ENCODE results near the gene DNAAF5. TPM values are rescaled to one million over a fixed set of nuclear protein-coding genes. Genes with fewer than 3 reads are reported as not detected.

DNAAF5 gene
- total and polyA plus RNA-seq, 2 experiments from 2014 or later: 19.0 to 23.5 TPM

GRCh38 chr7:767941-768731 is 41.6 kb downstream of the DNAAF5 start:
- Histone ChIP-seq H3K4me2 (no peak overlapping the region), H3K4me3 (no peak overlapping the region), H3K36me3 (replicated peaks; ENCODE audit: insufficient read depth, low read depth) (no peaks in the 10 kb centered on the region), H3K27ac (no peak overlapping the region), H3K79me2 (no peaks in the 10 kb centered on the region), H3K9me3 (ENCODE audit: low read depth) (no peaks in the 10 kb centered on the region), H4K20me1 (ENCODE audit: insufficient read depth, poor library complexity, severe bottlenecking) (no peaks in the 10 kb centered on the region), H2AFZ (no peak overlapping the region), H3K9me2 (replicated peaks; ENCODE audit: insufficient read depth) (no peaks in the 10 kb centered on the region), H3K4me1 (ENCODE audit: insufficient read depth) (peaks cover 21% of the 10 kb centered on the region), H3K27me3 (no peaks in the 10 kb centered on the region)
- WGBS (ENCODE audit: low lambda C conversion rate, missing lambda C conversion rate): 96% methylated on average over 57 of the region's 65 CpGs
- no peak for DNase-seq (ENCODE audit: low spot score)
- TF ChIP-seq CTCF (IDR thresholded peaks at IDR 0.05; ENCODE audit: poor library complexity) (no peak), EZH2 (IDR thresholded peaks at IDR 0.05; ENCODE audit: borderline replicate concordance) (no peak), EZH2phosphoT487 (IDR thresholded peaks at IDR 0.05; ENCODE audit: low read depth, severe bottlenecking, unreplicated experiment) (no peak)

- TF ChIP-seq EZH2phosphoT487 (IDR thresholded peaks at IDR 0.05; ENCODE audit: low read depth, severe bottlenecking, unreplicated experiment) (no peak), EZH2 (IDR thresholded peaks at IDR 0.05; ENCODE audit: borderline replicate concordance) (no peak), CTCF (IDR thresholded peaks at IDR 0.05; ENCODE audit: poor library complexity) (no peak)
Observed at GRCh38 chr7:768881-769504, 42.5 kb downstream of the DNAAF5 start.

DNA sequence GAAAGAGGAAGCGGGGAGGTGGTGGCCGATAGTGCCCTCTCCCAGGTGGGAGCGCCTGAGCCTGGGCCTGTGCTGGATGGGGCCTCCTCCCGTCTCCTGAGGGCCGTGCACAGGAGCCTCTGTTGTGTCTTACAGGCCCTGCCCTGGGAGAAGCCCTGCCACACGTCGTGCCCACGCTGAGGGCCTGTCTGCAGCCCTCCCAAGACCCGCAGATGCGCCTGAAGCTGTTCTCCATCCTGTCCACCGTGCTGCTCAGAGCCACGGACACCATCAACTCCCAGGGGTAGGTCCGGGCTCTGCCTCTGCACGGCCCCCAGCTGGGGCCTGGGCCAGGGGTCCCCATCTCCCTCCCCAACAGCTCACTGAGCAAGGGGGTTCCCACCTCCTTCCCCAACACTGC is 43.8 kb downstream of the DNAAF5 start:
- Histone ChIP-seq H3K9me2 (replicated peaks; ENCODE audit: insufficient read depth) (no peaks in the 10 kb centered on the region), H3K27me3 (no peaks in the 10 kb centered on the region), H3K4me2 (no peak overlapping the region), H3K27ac (peak overlapping the region; percentile 90), H2AFZ (no peak overlapping the region), H3K9me3 (ENCODE audit: low read depth) (no peaks in the 10 kb centered on the region), H3K79me2 (no peaks in the 10 kb centered on the region), H4K20me1 (ENCODE audit: insufficient read depth, poor library complexity, severe bottlenecking) (no peaks in the 10 kb centered on the region), H3K4me1 (ENCODE audit: insufficient read depth) (peaks cover 21% of the 10 kb centered on the region), H3K4me3 (no peak overlapping the region), H3K36me3 (replicated peaks; ENCODE audit: insufficient read depth, low read depth) (no peaks in the 10 kb centered on the region)
- 91% methylated on average over 13 of the region's 14 CpGs for WGBS (ENCODE audit: low lambda C conversion rate, missing lambda C conversion rate)
- no peak for DNase-seq (ENCODE audit: low spot score)
- TF ChIP-seq EZH2phosphoT487 (IDR thresholded peaks at IDR 0.05; ENCODE audit: low read depth, severe bottlenecking, unreplicated experiment) (no peak), EZH2 (IDR thresholded peaks at IDR 0.05; ENCODE audit: borderline replicate concordance) (no peak), CTCF (IDR thresholded peaks at IDR 0.05; ENCODE audit: poor library complexity) (no peak)

More at GRCh38 chr7:768881-769504, 42.5 kb downstream of the DNAAF5 start:
- 92% methylated on average over 36 of the region's 36 CpGs for WGBS (ENCODE audit: low lambda C conversion rate, missing lambda C conversion rate)
- DNase-seq (ENCODE audit: low spot score): peak; percentile 22
- Histone ChIP-seq H3K4me3 (no peak overlapping the region), H3K27me3 (no peaks in the 10 kb centered on the region), H3K27ac (no peak overlapping the region), H3K4me1 (ENCODE audit: insufficient read depth) (peaks cover 21% of the 10 kb centered on the region), H3K9me2 (replicated peaks; ENCODE audit: insufficient read depth) (no peaks in the 10 kb centered on the region), H3K9me3 (ENCODE audit: low read depth) (no peaks in the 10 kb centered on the region), H4K20me1 (ENCODE audit: insufficient read depth, poor library complexity, severe bottlenecking) (no peaks in the 10 kb centered on the region), H3K4me2 (no peak overlapping the region), H2AFZ (no peak overlapping the region), H3K36me3 (replicated peaks; ENCODE audit: insufficient read depth, low read depth) (no peaks in the 10 kb centered on the region), H3K79me2 (no peaks in the 10 kb centered on the region)
